SK-N-SH (cell line): Measurements from ENCODE around the gene CA9.

Source experiments
- CTCF ChIP-seq: fragments of 200-600 bp; sonication (generic); IDR thresholded peaks from 2 replicates; pipeline ENCODE4 v1.6.1; 2017; ENCODE audit warnings: antibody characterized with exemption, mild to moderate bottlenecking, moderate library complexity
- POLR2AphosphoS5 ChIP-seq: IDR thresholded peaks from 2 replicates; pipeline ENCODE4 v1.6.1; 2012; ENCODE audit warnings: low read depth, low read length

- no peak for TF ChIP-seq CTCF
- no peak for TF ChIP-seq POLR2AphosphoS5
These were observed 2.1 kb downstream of the CA9 start for GRCh38 chr9:35675732-35676392.
